ENCODE results near the gene PPP3CA. TPM values are rescaled to one million over a fixed set of nuclear protein-coding genes. Genes with fewer than 3 reads are reported as not detected.

Gene PPP3CA
- total and polyA plus RNA-seq, 2 experiments from 2014 or later, result 27.0 to 45.2 TPM

- Mint-ChIP-seq H3K27me3 (ENCODE audit: insufficient read depth, low read depth, poor library complexity) (peaks cover 2% of the 10 kb centered on the region), H3K4me3 (no peak overlapping the region), H3K27ac (no peak overlapping the region), H3K4me1 (peaks cover 54% of the 10 kb centered on the region), H3K36me3 (ENCODE audit: low read depth) (no peaks in the 10 kb centered on the region), H3K9me3 (no peaks in the 10 kb centered on the region)
- H3K36me3 ChIP-seq (ENCODE audit: insufficient read depth), result no peaks in the 10 kb centered on the region
- H3K4me3 ChIP-seq, result no peak overlapping the region
- H3K4me1 ChIP-seq (ENCODE audit: insufficient read depth), result peaks cover 28% of the 10 kb centered on the region; the same call in 1 of the 2 replicates
- peak; percentile 71 for ATAC-seq
- no peaks in the 10 kb centered on the region for H3K9me2 ChIP-seq (ENCODE audit: insufficient read depth)
- H4K20me1 ChIP-seq (replicated peaks; ENCODE audit: insufficient read depth), result no peaks in the 10 kb centered on the region
- no peak overlapping the region for H2AFZ ChIP-seq
- H3K4me2 ChIP-seq, result no peak overlapping the region
- no peaks in the 10 kb centered on the region for H3F3A ChIP-seq (replicated peaks; ENCODE audit: low read depth)
- no peaks in the 10 kb centered on the region for H3K79me2 ChIP-seq (replicated peaks; ENCODE audit: insufficient read depth)
- H3K27ac ChIP-seq (ENCODE audit: low read depth), result no peak overlapping the region
- DNase-seq (ENCODE audit: low spot score), result peak; percentile 25
- TF ChIP-seq POLR2AphosphoS5 (IDR thresholded peaks at IDR 0.05; ENCODE audit: low read depth), result no peak
- TF ChIP-seq STAT1 (IDR thresholded peaks at IDR 0.05; ENCODE audit: unreplicated experiment), result no peak
- TF ChIP-seq JUNB (IDR thresholded peaks at IDR 0.05; ENCODE audit: unreplicated experiment), result no peak
- no peak for TF ChIP-seq ZNF331 (CRISPR knock-in tag; IDR thresholded peaks at IDR 0.05; ENCODE audit: low read depth)
- no peak for TF ChIP-seq NANOG (IDR thresholded peaks at IDR 0.05; ENCODE audit: borderline replicate concordance)
- TF ChIP-seq EZH2 (IDR thresholded peaks at IDR 0.05; ENCODE audit: low read depth, unreplicated experiment), result no peak
- no peak for TF ChIP-seq ZNF462 (CRISPR knock-in tag; IDR thresholded peaks at IDR 0.05)
- TF ChIP-seq ETS1 (IDR thresholded peaks at IDR 0.05), result no peak
- no peak for TF ChIP-seq ZNF114 (CRISPR knock-in tag; IDR thresholded peaks at IDR 0.05)
- no peak for TF ChIP-seq EZH2phosphoT487 (IDR thresholded peaks at IDR 0.05; ENCODE audit: unreplicated experiment)
- no peak for TF ChIP-seq CREB1 (CRISPR knock-in tag; IDR thresholded peaks at IDR 0.05; ENCODE audit: low read depth)
- TF ChIP-seq CTCF (conservative IDR thresholded peaks at IDR 0.05; ENCODE audit: low read depth in 2 of 2), result no peak
- TF ChIP-seq REST (IDR thresholded peaks at IDR 0.05; ENCODE audit: unreplicated experiment), result no peak
- H3K27me3 ChIP-seq (ENCODE audit: insufficient read depth), result no peaks in the 10 kb centered on the region
These were observed 192.0 kb downstream of the PPP3CA start for GRCh38 chr4:101155368-101155767.
